ENCODE data around the gene RAD51B.
A peak's percentile ranks its signal among the peaks of the same experiment; 100 is the strongest.
"Not testable (repeated sequence)": the region's sequence is repeated elsewhere in the genome, so short reads cannot be mapped to it uniquely, and the experiment has no call there.

RAD51B gene

GRCh38 chr14:68186500-68187276, 367.1 kb downstream of the RAD51B start:
- not testable (repeated sequence) for DNase-seq

- no peak for DNase-seq
Measured at GRCh38 chr14:68188174-68188573, 368.6 kb downstream of the RAD51B start.

GRCh38 chr14:68190032-68190431, 370.5 kb downstream of the RAD51B start:
- DNase-seq, result no peak

GRCh38 chr14:68191567-68192321, 372.2 kb downstream of the RAD51B start:
- no peak for DNase-seq

GRCh38 chr14:68192935-68193334, 373.4 kb downstream of the RAD51B start:
- DNase-seq, result no peak

- DNase-seq, result no peak
Measured at GRCh38 chr14:68193970-68194681, 374.5 kb downstream of the RAD51B start.

- DNase-seq, result no peak
Measured at GRCh38 chr14:68195126-68195525, 375.5 kb downstream of the RAD51B start.

DNA sequence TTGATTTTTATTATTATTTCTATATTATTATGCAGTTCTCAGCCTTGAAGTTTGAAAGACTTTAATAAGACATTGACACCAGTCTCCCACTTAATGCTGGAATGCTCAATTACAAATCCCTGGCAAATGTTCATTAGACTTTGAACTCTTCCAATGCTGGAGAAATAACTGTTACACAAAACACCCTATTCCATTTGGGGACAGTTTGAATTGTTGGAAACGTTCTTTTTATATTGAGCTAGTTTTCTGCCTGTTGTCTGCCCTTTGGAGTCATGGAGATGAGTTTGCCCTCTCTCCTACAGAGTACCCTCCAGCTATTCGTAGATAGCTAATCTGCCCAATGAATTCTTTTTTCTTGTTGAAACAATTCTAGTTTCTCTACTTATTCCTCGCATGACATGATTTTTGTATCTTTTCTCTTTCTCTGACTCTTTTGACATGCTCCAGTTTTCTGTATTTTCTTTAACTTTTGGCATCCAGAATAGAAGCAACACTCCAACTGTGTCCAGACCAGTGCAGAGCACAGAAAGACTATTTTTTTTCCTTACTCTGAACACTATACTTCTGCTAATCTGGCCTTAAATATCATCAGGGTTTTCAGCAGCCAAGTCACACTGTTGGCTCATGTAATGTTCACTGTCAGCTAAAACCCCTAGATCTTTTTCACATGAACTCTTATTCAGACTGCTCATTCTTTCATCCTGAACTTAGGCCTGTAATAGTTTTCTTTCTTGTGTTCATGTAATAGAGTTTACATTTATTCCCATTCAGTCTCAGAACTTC, 379.3 kb downstream of the RAD51B start:
- no peak for DNase-seq

DNA sequence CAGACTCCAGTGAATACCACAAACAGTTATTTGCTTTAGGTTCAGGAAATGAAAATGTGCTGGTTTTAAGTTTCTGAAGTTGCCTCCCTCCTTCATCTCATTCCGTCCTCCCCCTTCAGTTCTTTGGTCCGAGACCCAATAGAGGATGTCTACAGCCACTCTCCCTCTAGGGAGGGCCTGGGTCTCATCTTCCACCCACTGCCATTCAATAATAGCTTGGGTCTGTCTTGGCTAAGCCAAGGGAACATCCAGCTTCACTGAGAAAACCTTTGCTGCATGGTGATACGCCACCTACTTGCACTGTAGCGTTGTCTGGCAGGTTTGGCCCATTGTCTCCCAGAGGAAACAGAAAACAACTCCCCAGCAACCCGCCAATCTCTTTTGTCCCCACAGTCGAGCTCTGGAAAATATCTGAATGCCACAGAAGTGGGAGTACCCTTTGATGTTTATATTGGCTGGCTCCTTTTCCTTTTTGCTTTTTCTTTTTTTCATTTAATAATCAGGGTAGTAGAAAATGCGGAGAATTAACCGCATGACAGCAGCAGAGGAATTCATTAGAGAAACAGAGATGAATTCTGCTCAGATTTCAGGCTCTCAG, 380.1 kb downstream of the RAD51B start:
- no peak for DNase-seq

GRCh38 chr14:68203871-68204270, 384.3 kb downstream of the RAD51B start:
- no peak for DNase-seq

DNA sequence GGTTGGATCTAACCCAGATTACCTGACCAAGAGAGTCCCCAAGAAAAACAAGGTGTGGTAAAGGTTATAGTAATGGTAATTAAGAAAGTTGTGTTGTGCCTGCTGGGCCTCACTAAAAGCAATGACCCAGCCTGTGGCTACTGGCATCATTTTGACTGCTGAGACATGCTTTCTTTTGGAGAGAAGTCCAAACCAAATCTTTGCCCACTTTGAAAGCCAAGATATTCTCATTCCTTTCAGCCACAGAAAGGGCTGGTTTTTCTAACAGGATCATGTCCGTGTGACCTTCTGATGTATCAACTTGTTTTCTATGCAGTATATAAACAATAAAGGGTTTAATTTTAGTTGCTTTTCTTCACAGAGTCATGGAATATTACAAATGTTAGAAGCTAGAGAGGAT, 388.6 kb downstream of the RAD51B start:
- DNase-seq, result no peak

DNA sequence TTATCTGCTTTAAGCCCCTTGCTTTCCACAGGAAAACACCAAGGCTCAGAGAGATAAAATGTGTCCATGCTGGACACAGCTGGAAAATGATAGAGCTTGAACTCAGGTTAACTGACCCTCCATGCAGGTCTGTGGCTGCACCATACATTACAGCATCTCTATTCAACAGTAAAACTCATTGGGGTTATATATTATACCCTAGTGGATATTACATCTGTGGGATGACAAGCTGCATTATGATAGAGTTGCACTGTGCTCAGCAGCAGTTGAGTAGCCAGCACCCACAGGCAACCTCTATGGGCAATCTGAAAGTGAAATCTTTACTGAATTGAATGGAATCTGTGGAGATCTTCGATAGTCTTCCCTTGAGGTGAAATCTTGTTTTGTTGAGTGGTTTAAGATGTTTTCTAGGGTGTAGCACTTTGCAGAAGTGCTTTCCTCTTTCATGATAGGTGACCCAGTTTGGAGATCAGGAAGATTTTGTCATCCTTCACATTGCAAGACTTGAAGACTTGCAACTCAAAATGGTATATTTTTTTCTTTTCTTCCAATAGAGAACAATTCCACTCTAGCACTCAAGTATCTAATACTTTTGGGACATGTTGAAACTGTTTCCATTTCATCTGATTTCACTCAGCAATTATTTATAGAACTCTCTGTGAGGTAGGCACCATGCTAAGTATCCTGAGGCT, 389.2 kb downstream of the RAD51B start:
- peak; percentile 16 for DNase-seq

DNA sequence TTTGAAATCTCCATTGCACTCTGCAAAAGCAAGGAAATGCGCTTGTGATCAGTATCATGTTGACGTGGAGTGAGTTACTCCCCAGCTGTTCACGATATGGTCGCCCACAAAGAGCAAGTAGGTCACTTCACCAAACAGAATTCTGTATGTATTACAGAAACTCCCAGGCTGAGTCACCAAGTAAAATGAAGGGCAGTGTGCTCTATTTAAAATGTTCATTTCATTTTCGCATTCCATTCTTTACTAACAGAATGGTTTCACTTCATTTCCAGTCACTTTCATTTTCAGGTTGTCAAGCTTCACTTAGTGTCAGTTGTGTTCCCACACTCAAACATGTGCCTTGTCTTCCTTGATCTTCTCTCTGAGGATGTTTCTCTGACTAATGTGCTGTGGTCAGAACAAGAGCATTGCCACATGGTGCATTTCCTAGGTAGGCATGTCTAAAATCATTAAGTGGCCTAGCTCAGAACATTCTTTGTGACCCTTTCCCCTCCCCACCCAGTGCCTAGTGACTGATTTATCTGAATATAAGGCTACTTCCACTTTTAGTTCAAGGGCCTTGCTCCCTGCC, 391.2 kb downstream of the RAD51B start:
- peak; percentile 82 for DNase-seq

GRCh38 chr14:68211421-68211820, 391.8 kb downstream of the RAD51B start:
- no peak for DNase-seq

GRCh38 chr14:68211886-68212285, 392.3 kb downstream of the RAD51B start:
- no peak for DNase-seq

DNA sequence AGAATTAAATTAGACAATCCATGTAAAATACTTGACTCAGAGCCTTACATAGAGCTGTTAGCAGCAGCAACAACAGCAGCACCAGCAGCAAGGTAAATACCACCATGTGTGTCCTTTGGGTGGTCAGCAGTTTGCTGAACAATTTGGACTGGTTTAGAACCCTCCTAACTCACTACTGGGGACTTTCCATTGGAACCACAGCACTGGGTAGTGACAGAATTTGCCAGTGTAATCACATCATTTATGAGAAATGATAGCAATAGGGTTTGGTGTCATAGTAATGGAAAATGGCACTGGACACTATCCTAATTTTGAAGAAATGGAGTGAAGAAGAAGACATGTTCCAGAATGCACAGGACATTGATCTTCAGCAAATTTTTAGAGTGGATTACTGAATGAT, 392.8 kb downstream of the RAD51B start:
- DNase-seq, result no peak

DNA sequence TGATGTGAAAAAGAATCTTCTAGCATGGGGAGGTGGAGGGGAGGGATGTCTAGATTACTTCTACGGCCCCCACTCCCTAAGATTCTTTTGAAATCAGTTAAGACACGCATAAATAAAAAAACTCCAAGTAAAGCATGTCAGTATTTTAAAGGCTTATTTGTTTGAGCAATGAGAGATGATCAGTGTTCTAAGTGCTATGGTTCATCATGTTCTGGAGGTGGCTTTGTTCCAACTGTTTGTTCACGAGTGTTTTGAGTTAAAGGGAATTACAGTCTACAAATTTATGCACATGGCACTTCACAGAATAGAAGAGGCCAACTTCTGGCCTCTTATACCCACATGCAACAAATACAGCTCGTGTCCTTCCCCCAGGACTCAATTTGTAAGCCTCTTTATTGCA, 394.9 kb downstream of the RAD51B start:
- DNase-seq, result no peak

DNA sequence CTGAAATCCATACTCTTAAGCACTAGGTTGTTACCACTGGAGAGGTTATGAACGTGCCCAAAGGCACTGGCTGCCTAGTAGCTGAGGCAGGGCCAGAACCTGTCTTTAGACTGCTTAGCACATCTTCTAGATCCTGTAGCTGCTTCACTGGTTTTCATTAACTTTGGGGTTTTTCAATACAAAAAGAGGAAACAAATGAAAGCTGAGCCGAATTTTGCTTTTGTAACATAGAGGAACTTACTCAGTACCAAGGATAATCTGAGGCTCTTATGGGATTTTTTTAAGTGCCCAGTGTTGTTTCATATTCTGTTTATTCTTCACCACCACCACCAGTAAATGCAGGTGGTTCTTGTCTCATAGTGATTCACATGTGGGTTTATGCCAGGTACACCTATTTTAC, 396.1 kb downstream of the RAD51B start:
- no peak for DNase-seq

GRCh38 chr14:68216079-68216478, 396.5 kb downstream of the RAD51B start:
- no peak for DNase-seq

GRCh38 chr14:68216957-68217356, 397.4 kb downstream of the RAD51B start:
- DNase-seq, result no peak

GRCh38 chr14:68217791-68218340, 398.3 kb downstream of the RAD51B start:
- no peak for DNase-seq
